Measurements from ENCODE around the gene TEX101.

TEX101 gene

DNA sequence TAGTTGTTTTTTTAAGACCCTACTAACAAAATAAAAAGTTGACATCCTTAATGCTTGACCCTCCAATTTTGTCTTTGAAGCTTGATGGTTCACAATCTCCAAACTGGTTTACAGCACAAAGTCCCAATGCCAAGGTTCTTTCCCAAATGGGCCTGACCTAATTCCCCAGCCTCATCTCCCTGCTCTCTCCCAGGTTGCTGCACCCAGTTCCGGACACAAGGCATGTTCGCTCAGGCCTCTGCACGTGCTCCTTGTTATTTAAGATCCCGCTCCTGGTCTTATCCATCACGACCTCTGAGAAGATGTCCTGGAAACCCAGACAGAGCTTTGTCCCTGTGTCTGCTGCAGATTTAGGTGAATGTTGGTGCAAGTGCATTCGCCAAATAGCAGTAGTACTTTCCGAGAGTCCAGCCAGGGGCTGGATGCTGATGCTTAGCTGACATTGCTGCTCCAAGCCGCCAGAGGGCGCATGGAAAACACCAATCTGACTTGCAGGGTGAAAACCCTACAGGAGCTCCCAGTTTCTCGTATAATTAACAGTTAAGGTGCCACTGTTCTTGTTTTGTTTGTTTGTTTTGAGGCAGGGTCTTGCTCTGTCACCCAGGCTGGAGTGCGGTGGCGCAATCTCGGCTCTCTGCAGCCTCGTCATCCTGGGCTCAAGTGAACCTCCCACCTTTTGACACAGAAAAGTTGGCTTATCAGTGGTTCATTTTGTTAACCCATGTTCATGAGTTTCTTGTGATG lies 32.2 kb downstream of the TEX101 start (continued):
- TF ChIP-seq, protein P1, sequence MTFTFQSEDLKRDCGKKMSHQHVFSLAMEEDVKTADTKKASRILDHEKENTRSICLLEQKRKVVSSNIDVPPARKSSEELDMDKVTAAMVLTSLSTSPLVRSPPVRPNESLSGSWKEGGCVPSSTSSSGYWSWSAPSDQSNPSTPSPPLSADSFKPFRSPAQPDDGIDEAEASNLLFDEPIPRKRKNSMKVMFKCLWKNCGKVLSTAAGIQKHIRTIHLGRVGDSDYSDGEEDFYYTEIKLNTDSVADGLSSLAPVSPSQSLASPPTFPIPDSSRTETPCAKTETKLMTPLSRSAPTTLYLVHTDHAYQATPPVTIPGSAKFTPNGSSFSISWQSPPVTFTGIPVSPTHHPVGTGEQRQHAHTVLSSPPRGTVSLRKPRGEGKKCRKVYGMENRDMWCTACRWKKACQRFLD (tag by site-specific recombination; IDR thresholded peaks at IDR 0.05) = no peak
- TF ChIP-seq ZBTB48 (tag by site-specific recombination; IDR thresholded peaks at IDR 0.05) (0 out of 2 replicates have a peak, but pooled peaks have one; percentile 8), ZNF350 (tag by site-specific recombination; IDR thresholded peaks at IDR 0.05) (no peak), ZNF394 (tag by site-specific recombination; IDR thresholded peaks at IDR 0.05; ENCODE audit: borderline replicate concordance) (0 out of 2 replicates have a peak, but pooled peaks have one; percentile 17), GLIS1 (tag by site-specific recombination; IDR thresholded peaks at IDR 0.05) (no peak), ZNF654 (tag by site-specific recombination; IDR thresholded peaks at IDR 0.05; ENCODE audit: low read depth) (peak; percentile 93), ZNF660 (tag by site-specific recombination; IDR thresholded peaks at IDR 0.05) (no peak; the same call in 1 of the 2 replicates), ZNF292 (tag by site-specific recombination; IDR thresholded peaks at IDR 0.05; ENCODE audit: borderline replicate concordance, low read depth) (no peak), TCF7L2 (IDR thresholded peaks at IDR 0.05; ENCODE audit: borderline replicate concordance, low read depth, low read length) (no peak), ZNF768 (tag by site-specific recombination; IDR thresholded peaks at IDR 0.05) (no peak), SP3 (tag by site-specific recombination; IDR thresholded peaks at IDR 0.05) (no peak), ZNF311 (tag by site-specific recombination; IDR thresholded peaks at IDR 0.05; ENCODE audit: borderline replicate concordance) (no peak), KLF16 (tag by site-specific recombination; IDR thresholded peaks at IDR 0.05) (no peak), ZNF830 (tag by site-specific recombination; IDR thresholded peaks at IDR 0.05; ENCODE audit: low read depth) (no peak), ZNF792 (tag by site-specific recombination; IDR thresholded peaks at IDR 0.05) (no peak), ZNF214 (tag by site-specific recombination; IDR thresholded peaks at IDR 0.05; ENCODE audit: borderline replicate concordance) (no peak), SCRT2 (tag by site-specific recombination; IDR thresholded peaks at IDR 0.05) (0 out of 2 replicates have a peak, but pooled peaks have one; percentile 46), ZNF335 (tag by site-specific recombination; conservative IDR thresholded peaks at IDR 0.05) (no peak; the same call in 1 of the 2 replicates), ZNF561 (tag by site-specific recombination; IDR thresholded peaks at IDR 0.05; ENCODE audit: borderline replicate concordance) (0 out of 2 replicates have a peak, but pooled peaks have one; percentile 74), ZNF10 (tag by site-specific recombination; IDR thresholded peaks at IDR 0.05) (no peak), YY2 (tag by site-specific recombination; IDR thresholded peaks at IDR 0.05) (no peak), WT1 (tag by site-specific recombination; IDR thresholded peaks at IDR 0.05) (no peak), PRDM1 (tag by site-specific recombination; IDR thresholded peaks at IDR 0.05) (peak; percentile 60), ZNF600 (tag by site-specific recombination; IDR thresholded peaks at IDR 0.05) (no peak), BCL11B (tag by site-specific recombination; IDR thresholded peaks at IDR 0.05; ENCODE audit: low read depth) (no peak), ZNF354C (tag by site-specific recombination; IDR thresholded peaks at IDR 0.05; ENCODE audit: borderline replicate concordance, low read depth) (no peak), ZNF777 (tag by site-specific recombination; IDR thresholded peaks at IDR 0.05; ENCODE audit: borderline replicate concordance) (no peak), OVOL3 (tag by site-specific recombination; IDR thresholded peaks at IDR 0.05) (no peak), ZFP69B (tag by site-specific recombination; IDR thresholded peaks at IDR 0.05) (no peak), ZNF76 (tag by site-specific recombination; IDR thresholded peaks at IDR 0.05; ENCODE audit: borderline replicate concordance, low read depth) (no peak)
- TF ChIP-seq, protein P2, sequence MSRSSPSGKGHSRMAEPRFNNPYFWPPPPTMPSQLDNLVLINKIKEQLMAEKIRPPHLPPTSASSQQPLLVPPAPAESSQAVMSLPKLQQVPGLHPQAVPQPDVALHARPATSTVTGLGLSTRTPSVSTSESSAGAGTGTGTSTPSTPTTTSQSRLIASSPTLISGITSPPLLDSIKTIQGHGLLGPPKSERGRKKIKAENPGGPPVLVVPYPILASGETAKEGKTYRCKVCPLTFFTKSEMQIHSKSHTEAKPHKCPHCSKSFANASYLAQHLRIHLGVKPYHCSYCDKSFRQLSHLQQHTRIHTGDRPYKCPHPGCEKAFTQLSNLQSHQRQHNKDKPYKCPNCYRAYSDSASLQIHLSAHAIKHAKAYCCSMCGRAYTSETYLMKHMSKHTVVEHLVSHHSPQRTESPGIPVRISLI (tag by site-specific recombination; IDR thresholded peaks at IDR 0.05) = no peak
- TF ChIP-seq, protein P3, sequence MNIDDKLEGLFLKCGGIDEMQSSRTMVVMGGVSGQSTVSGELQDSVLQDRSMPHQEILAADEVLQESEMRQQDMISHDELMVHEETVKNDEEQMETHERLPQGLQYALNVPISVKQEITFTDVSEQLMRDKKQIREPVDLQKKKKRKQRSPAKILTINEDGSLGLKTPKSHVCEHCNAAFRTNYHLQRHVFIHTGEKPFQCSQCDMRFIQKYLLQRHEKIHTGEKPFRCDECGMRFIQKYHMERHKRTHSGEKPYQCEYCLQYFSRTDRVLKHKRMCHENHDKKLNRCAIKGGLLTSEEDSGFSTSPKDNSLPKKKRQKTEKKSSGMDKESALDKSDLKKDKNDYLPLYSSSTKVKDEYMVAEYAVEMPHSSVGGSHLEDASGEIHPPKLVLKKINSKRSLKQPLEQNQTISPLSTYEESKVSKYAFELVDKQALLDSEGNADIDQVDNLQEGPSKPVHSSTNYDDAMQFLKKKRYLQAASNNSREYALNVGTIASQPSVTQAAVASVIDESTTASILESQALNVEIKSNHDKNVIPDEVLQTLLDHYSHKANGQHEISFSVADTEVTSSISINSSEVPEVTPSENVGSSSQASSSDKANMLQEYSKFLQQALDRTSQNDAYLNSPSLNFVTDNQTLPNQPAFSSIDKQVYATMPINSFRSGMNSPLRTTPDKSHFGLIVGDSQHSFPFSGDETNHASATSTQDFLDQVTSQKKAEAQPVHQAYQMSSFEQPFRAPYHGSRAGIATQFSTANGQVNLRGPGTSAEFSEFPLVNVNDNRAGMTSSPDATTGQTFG (tag by site-specific recombination; IDR thresholded peaks at IDR 0.05; ENCODE audit: borderline replicate concordance) = no peak
- TF ChIP-seq, protein P4, sequence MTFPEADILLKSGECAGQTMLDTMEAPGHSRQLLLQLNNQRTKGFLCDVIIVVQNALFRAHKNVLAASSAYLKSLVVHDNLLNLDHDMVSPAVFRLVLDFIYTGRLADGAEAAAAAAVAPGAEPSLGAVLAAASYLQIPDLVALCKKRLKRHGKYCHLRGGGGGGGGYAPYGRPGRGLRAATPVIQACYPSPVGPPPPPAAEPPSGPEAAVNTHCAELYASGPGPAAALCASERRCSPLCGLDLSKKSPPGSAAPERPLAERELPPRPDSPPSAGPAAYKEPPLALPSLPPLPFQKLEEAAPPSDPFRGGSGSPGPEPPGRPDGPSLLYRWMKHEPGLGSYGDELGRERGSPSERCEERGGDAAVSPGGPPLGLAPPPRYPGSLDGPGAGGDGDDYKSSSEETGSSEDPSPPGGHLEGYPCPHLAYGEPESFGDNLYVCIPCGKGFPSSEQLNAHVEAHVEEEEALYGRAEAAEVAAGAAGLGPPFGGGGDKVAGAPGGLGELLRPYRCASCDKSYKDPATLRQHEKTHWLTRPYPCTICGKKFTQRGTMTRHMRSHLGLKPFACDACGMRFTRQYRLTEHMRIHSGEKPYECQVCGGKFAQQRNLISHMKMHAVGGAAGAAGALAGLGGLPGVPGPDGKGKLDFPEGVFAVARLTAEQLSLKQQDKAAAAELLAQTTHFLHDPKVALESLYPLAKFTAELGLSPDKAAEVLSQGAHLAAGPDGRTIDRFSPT (tag by site-specific recombination; IDR thresholded peaks at IDR 0.05) = no peak

Data from HEK293 (cell line).